Measurements from ENCODE around the gene ZSCAN5A.
"Not testable (repeated sequence)": the region's sequence is repeated elsewhere in the genome, so short reads cannot be mapped to it uniquely, and the experiment has no call there.

ZSCAN5A gene

GRCh38 chr19:56314018-56314380, 640 bp downstream of the ZSCAN5A start:
- DNase-seq = peak; percentile 86

GRCh38 chr19:56312787-56313657, 1.6 kb downstream of the ZSCAN5A start:
- DNase-seq = no peak

DNA sequence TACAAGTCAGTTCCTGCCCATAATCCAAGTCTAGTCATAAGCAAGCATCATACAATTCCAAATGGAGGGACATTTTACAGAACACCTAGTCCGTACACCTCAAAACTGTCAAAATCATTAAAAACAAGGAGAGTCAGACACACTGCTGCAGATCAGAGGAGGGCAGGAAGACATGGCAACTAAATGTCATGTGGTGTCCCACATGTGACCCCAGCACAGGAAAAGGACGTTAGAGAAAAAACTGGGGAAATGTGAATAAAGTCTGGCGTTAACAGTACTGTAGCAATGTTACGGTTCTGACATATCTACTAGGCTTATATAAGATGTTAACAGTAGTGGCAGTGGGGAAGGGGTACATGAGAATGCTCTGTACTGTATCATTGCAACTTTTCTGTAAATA, 2.3 kb downstream of the ZSCAN5A start:
- no peak for DNase-seq

- no peak for DNase-seq
These were observed 4.2 kb downstream of the ZSCAN5A start for GRCh38 chr19:56310462-56310861.

DNA sequence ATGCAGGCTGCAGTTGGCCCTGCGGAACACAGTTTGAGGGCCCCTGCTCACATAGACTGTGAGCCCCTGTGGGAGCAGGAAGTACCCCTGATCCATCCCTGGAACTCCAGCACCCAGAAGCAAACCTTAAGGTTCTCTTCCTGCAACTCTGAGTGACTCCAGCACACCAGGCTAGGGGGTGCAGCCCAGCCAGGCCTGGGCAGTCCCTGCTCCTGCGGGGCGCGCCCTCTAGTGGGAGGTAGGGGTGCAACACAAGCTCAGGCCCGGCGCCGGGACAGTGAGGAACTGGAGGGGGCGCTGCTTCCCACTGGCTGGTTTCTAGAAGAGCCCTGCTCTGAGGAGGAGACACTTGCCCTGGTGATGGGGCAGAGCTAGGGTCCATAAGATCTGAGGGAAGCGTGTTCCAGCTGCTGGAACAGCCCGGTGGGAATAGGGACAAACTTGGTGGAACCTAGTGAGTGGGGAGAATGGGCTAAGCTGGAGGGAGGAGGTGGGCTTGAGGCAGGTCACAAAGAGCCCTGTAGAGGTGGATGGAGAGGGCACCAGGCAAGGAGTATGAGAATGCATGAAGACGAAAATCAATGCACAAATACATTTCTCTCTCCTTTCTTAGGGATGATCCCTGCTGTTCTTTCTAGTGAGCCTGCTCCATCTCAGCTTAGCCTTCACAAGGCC, 5.0 kb downstream of the ZSCAN5A start:
- DNase-seq = peak; percentile 69

- DNase-seq = no peak
These were observed 5.8 kb downstream of the ZSCAN5A start for GRCh38 chr19:56308792-56309191.

- not testable (repeated sequence) for DNase-seq
These were observed 7.6 kb downstream of the ZSCAN5A start for GRCh38 chr19:56307062-56307461.

GRCh38 chr19:56306016-56306415, 8.6 kb downstream of the ZSCAN5A start:
- DNase-seq = no peak

- no peak for DNase-seq
These were observed 10.4 kb downstream of the ZSCAN5A start for GRCh38 chr19:56304243-56304642.

DNA sequence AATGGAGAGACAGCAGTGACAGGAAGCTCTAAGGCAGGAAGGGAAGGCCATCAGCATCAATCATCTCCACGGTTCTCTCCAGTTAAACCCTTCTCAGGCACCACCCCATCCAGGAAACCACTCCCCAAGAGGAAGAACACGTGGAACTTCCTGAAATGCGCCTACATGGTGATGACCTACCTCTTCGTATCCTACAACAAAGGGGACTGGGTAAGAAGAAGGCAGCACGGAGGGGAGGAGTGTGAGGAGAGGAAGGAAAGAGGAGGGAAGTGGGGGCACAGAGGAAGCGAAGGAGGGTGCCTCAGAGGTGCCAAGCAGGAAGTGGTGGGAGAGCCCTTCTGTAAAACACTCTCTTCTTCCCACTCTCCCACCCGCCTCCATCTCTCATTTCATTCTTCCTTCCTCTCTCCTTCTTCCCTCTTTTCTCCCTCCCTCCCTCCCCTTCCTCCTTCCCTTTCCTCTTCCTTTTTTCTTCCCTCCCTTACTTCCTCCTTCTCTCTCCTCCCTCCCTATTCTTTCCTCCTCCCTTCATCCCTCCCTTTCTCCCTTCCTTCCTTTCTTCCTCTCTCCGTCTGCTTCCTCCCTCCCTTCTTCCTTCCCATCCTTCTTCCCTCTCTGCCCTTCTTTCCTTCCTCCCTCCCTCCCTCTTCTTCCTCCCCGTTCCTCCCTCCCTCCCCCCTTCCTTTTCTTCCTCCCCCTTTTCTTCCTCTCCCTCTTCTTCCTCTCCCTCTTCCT, 12.6 kb downstream of the ZSCAN5A start:
- DNase-seq = no peak

DNA sequence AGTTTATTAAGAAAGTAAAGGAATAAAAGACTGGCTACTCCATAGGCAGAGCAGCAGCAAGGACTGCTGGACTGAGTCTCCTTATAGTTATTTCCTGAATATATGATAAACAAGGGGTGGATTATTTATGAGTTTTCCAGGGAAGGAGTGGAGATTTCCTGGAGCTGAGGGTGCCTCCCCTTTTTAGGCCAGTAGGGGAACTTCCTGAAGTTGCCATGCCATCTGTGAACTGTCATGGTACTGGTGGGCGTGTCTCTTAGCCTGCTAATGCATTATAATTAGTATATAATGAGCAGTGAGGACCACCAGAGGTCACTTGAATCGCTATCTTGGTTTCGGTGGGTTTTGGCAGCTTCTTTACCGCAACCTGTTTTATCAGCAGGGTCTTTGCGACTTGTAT, 13.5 kb downstream of the ZSCAN5A start:
- no peak for DNase-seq

- no peak for DNase-seq
These were observed 15.0 kb downstream of the ZSCAN5A start for GRCh38 chr19:56299688-56300087.

GRCh38 chr19:56297010-56297409, 17.6 kb downstream of the ZSCAN5A start:
- DNase-seq = no peak

GRCh38 chr19:56295531-56296455, 18.8 kb downstream of the ZSCAN5A start:
- DNase-seq = no peak

DNA sequence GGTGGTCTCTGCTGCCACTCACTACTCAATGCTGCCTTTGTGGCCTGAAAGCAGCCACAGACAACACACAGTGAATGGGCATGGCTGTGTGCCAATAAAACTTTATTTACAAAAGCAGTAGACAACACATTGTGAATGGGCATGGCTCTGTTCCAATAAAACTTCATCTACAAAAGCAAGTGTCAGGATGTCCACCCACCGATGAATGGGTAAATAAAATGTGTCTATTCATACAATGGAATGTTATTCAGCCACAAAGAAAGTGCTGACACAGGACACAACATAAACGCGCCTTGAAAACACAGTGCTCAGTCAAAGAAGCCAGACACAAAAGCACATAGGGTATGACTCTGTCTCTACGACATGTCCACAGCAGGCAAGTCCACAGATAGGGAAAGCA, 20.1 kb downstream of the ZSCAN5A start:
- DNase-seq = peak; percentile 84

- DNase-seq = no peak
These were observed 22.8 kb downstream of the ZSCAN5A start for GRCh38 chr19:56291867-56292266.

DNA sequence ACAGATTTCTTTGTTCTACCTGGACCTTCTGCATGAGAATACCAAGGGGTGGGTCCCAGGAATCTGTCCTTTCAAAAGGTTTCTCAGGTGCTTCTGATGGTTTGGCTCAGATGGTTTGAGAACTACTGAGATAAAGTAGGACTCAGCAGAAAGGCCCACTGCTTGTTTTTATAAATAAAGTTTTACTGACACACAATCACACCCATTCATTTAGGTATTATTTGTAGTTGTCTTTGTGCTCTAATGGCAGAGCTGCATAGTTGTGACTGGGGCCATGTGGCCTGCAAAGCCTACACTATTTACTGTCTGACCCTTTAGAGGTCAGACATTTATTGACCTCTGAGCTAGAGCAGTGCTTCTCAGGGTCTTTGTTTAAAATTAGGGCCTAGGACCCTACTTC, 24.5 kb downstream of the ZSCAN5A start:
- DNase-seq = no peak

DNA sequence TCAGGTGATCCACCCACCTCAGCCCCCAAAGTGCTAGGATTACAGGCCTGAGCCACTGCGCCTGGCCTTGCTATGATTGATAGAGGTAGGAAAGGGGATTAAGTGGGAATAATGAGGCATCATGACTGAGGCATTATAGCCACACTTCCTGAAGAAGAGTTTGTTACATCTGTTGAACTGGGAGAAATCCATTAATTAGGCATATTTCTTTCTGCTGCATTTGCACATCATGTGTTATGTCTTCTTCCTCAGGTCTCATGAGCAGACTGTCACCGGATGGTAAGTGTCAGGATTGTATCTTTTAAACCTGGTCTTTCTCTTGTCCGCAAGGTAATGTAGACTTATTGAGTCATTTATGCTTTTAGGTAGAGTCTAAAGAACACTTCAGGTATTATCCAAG, 29.9 kb downstream of the ZSCAN5A start:
- no peak for DNase-seq

- no peak for DNase-seq
These were observed 31.8 kb downstream of the ZSCAN5A start for GRCh38 chr19:56282809-56283208.

DNA sequence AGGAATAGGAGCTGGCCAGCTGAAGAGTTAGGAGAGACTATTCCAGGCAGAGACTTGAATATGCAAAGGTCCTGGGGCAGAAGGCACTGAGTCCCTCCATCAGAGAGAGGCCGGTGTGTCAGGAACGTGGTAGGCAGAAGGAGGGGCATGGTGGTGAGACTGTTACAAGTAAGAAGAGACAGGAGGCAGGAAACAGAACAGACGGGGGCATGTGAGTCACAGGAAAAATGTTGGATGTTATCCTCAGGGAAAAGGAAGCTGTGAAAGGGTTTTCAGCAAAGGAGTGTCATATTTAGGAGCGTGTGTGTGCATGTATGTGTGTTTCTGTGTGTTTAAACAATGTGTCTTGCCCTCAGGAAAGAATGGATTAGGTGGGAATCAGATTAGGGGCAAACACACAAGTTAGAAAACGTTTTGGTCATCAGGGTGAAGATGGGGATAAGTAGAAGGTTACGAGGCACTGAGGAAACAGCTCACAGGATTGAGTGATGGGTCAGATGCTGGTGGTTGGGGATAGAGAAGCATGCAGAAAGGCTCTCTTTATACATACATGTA, 41.0 kb downstream of the ZSCAN5A start:
- no peak for DNase-seq

DNA sequence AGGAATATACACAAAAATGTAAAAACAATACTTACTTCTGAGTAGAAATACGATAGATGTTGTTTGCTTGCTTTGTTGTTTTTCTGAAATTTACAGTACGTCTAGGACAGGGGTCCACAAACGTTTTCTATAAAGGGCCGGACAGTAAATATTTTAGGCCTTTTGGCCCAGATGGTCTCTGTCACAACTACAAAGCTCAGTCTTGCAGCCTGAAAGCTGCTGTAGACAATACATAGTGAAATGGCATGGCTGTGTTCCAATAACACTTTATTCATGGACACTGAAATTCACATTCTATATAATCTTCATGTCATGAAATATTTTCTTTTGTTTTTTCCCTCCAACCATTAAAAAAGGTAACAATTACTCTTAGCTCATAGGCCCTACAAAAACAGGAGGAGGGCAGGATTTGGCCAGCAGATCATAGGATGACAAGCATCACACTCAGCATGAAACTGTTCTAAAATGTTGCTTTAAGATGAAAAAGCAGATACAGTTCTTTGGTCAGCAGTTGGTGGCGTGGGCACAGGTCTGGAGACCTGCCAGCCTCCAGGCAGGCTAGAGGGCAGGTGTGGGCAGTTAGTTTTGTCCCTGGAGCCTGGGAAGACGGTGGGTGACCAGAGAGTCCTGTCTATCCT, 42.4 kb downstream of the ZSCAN5A start, which contains the start of gene EDDM13:
EDDM13 (plus strand) TSS at position 588 of the 638 bp plus-strand sequence. CDS start 87 bp downstream, outside the sequence.
- DNase-seq = no peak

GRCh38 chr19:56271151-56271550, 43.5 kb downstream of the ZSCAN5A start:
- no peak for DNase-seq

Data from NCI-H146 (cell line).